CD4-positive, alpha-beta T cell treated with Interleukin-21 for 1 hour (primary cell): Measurements from ENCODE around the gene FGFR1OP2.

ENCODE experiments used
- DNase-seq: peaks from one replicate; pipeline ENCODE4 v3.0.0-alpha.2; 2020

The FGFR1OP2 gene

GRCh38 chr12:27005495-27005894, 67.2 kb downstream of the FGFR1OP2 start:
- DNase-seq = no peak

GRCh38 chr12:27006797-27007467, 68.7 kb downstream of the FGFR1OP2 start:
- DNase-seq = no peak

GRCh38 chr12:27008081-27008480, 69.8 kb downstream of the FGFR1OP2 start:
- no peak for DNase-seq

- peak; percentile 14 for DNase-seq
Measured at GRCh38 chr12:27009881-27010301, 71.6 kb downstream of the FGFR1OP2 start.

GRCh38 chr12:27012239-27012981, 74.1 kb downstream of the FGFR1OP2 start:
- no peak for DNase-seq

GRCh38 chr12:27012982-27013255, 74.6 kb downstream of the FGFR1OP2 start:
- no peak for DNase-seq

- DNase-seq = no peak
Measured at GRCh38 chr12:27013611-27014084, 75.4 kb downstream of the FGFR1OP2 start.

- DNase-seq = peak; percentile 96
Measured at GRCh38 chr12:27014085-27014858, 76.0 kb downstream of the FGFR1OP2 start, which contains the start of gene TM7SF3. TSS of gene TM7SF3 (minus strand) at chr12:27014384. CDS start at chr12:27014168, 216 bp downstream.

GRCh38 chr12:27014859-27015729, 76.8 kb downstream of the FGFR1OP2 start:
- DNase-seq = no peak

- peak; percentile 62 for DNase-seq
Measured at GRCh38 chr12:27015730-27016076, 77.4 kb downstream of the FGFR1OP2 start.
